H9 (cell line): Measurements from ENCODE around the gene SOX3. TPM values are rescaled to one million over a fixed set of nuclear protein-coding genes. Genes with fewer than 3 reads are reported as not detected.

Experiments used
- DNase-seq: peaks from one replicate; pipeline ENCODE4 v3.0.0-alpha.2; 2017
- H2AFZ ChIP-seq: one replicate; pipeline ENCODE4 v1.6.1; 2013; ENCODE audit warnings: mild to moderate bottlenecking, low read length, control low read depth, moderate library complexity
- H2AK5ac ChIP-seq: 2 replicates; pipeline ENCODE4 v1.6.1; 2013; ENCODE audit warnings: low read length, control low read depth, mixed read lengths; ENCODE audit not compliant: insufficient read length
- H2BK120ac ChIP-seq: one replicate; pipeline ENCODE4 v1.6.1; 2013; ENCODE audit warnings: low read depth, mild to moderate bottlenecking, low read length, control low read depth, inconsistent platforms; ENCODE audit not compliant: poor library complexity, severe bottlenecking
- H2BK12ac ChIP-seq: 2 replicates; pipeline ENCODE4 v1.6.1; 2013; ENCODE audit warnings: low read length, control low read depth, mixed read lengths, low read depth; ENCODE audit not compliant: insufficient read length
- H2BK15ac ChIP-seq: 2 replicates; pipeline ENCODE4 v1.6.1; 2013; ENCODE audit warnings: low read depth, low read length, control low read depth
- H2BK20ac ChIP-seq: one replicate; pipeline ENCODE4 v1.6.1; 2013; ENCODE audit warnings: low read depth, mild to moderate bottlenecking, low read length, control low read depth, inconsistent platforms; ENCODE audit not compliant: poor library complexity, severe bottlenecking
- H2BK5ac ChIP-seq: 2 replicates; pipeline ENCODE4 v1.6.1; 2013; ENCODE audit warnings: low read length, control low read depth, mixed read lengths; ENCODE audit not compliant: insufficient read length
- H3K14ac ChIP-seq: 2 replicates; pipeline ENCODE4 v1.6.1; 2013; ENCODE audit warnings: low read length, control low read depth; ENCODE audit not compliant: insufficient read depth
- H3K18ac ChIP-seq: 2 replicates; pipeline ENCODE4 v1.6.1; 2013; ENCODE audit warnings: low read depth, mild to moderate bottlenecking, mixed read lengths, low read length, control low read depth; ENCODE audit not compliant: insufficient read length
- H3K23ac ChIP-seq: 2 replicates; pipeline ENCODE4 v1.6.1; 2013; ENCODE audit warnings: low read length, control low read depth, mixed read lengths, low read depth; ENCODE audit not compliant: insufficient read length
- H3K23me2 ChIP-seq: 2 replicates; pipeline ENCODE4 v1.6.1; 2013; ENCODE audit warnings: low read depth, mild to moderate bottlenecking, mixed read lengths, low read length, control low read depth; ENCODE audit not compliant: insufficient read length, poor library complexity, severe bottlenecking
- H3K27ac ChIP-seq: 2 replicates; pipeline ENCODE4 v1.5.1; 2013; ENCODE audit warnings: low read length, control low read depth, mixed read lengths, low read depth; ENCODE audit not compliant: insufficient read length
- H3K27me3 ChIP-seq: 2 replicates; pipeline ENCODE4 v1.6.1; 2013; ENCODE audit warnings: low read length, control low read depth, inconsistent platforms; ENCODE audit not compliant: insufficient read depth
- H3K4ac ChIP-seq: 2 replicates; pipeline ENCODE4 v1.6.1; 2013; ENCODE audit warnings: low read depth, mild to moderate bottlenecking, control low read depth, inconsistent platforms, low read length, moderate library complexity
- H3K4me1 ChIP-seq: 2 replicates; pipeline ENCODE4 v1.6.1; 2013; ENCODE audit warnings: low read length, control low read depth, inconsistent platforms; ENCODE audit not compliant: insufficient read depth
- H3K4me2 ChIP-seq: 2 replicates; pipeline ENCODE4 v1.6.1; 2013; ENCODE audit warnings: low read length, control low read depth, mixed read lengths; ENCODE audit not compliant: insufficient read length, insufficient read depth
- H3K56ac ChIP-seq: 2 replicates; pipeline ENCODE4 v1.6.1; 2013; ENCODE audit warnings: low read depth, mild to moderate bottlenecking, mixed read lengths, low read length, control low read depth; ENCODE audit not compliant: insufficient read length
- H3K79me1 ChIP-seq: 2 replicates; pipeline ENCODE4 v1.6.1; 2013; ENCODE audit warnings: low read depth, mild to moderate bottlenecking, moderate library complexity, low read length, control low read depth, inconsistent platforms; ENCODE audit not compliant: insufficient read depth, poor library complexity, severe bottlenecking
- H3K79me2 ChIP-seq: 2 replicates; pipeline ENCODE4 v1.6.1; 2013; ENCODE audit warnings: low read length, control low read depth, inconsistent platforms; ENCODE audit not compliant: insufficient read depth
- H3K9ac ChIP-seq: 2 replicates; pipeline ENCODE4 v1.6.1; 2013; ENCODE audit warnings: low read length, control low read depth, mixed read lengths; ENCODE audit not compliant: insufficient read length; ENCODE audit errors: extremely low read depth
- H3K9me3 ChIP-seq: one replicate; pipeline ENCODE4 v1.6.1; 2013; ENCODE audit warnings: low read depth, low read length, inconsistent platforms; ENCODE audit not compliant: control insufficient read depth
- H3T11ph ChIP-seq: one replicate; pipeline ENCODE4 v1.6.1; 2013; ENCODE audit warnings: mild to moderate bottlenecking, low read length, control low read depth, inconsistent platforms
- H4K20me1 ChIP-seq: one replicate; pipeline ENCODE4 v1.6.1; 2013; ENCODE audit not compliant: control insufficient read depth, insufficient read length, insufficient read depth
- H4K5ac ChIP-seq: 2 replicates; pipeline ENCODE4 v1.6.1; 2013; ENCODE audit warnings: low read depth, mild to moderate bottlenecking, mixed read lengths, low read length, control low read depth; ENCODE audit not compliant: insufficient read length
- H4K8ac ChIP-seq: replicated peaks from 2 replicates; pipeline ENCODE4 v1.6.1; 2013; ENCODE audit warnings: low read length, control low read depth, mixed read lengths, low read depth; ENCODE audit not compliant: insufficient read length
- H4K91ac ChIP-seq: 2 replicates; pipeline ENCODE4 v1.6.1; 2013; ENCODE audit warnings: low read depth, mild to moderate bottlenecking, moderate library complexity, mixed read lengths, low read length, control low read depth; ENCODE audit not compliant: insufficient read length
- H3K27ac Mint-ChIP-seq, 3 experiments: 2 replicates in 2 of 3; 3 replicates in 1 of 3; pipeline ENCODE4 v1.8.0; 2020 to 2021; ENCODE audit warnings: mixed read lengths in 3 of 3, mild to moderate bottlenecking in 1 of 3, moderate library complexity in 1 of 3
- H3K27me3 Mint-ChIP-seq: 2 replicates; pipeline ENCODE4 v1.8.0; 2021; ENCODE audit warnings: low read depth, mild to moderate bottlenecking, moderate library complexity, mixed read lengths
- H3K36me3 Mint-ChIP-seq, 3 experiments: 2 replicates in 2 of 3; 3 replicates in 1 of 3; pipeline ENCODE4 v1.8.0; 2020 to 2021; ENCODE audit warnings: low read depth in 3 of 3, mixed read lengths in 3 of 3; ENCODE audit not compliant: insufficient read depth in 1 of 3
- H3K4me1 Mint-ChIP-seq, 2 experiments: 2 replicates each; pipeline ENCODE4 v1.8.0; 2020; ENCODE audit warnings: mixed read lengths in 2 of 2
- H3K4me3 Mint-ChIP-seq, 2 experiments: 2 replicates in 1 of 2; 3 replicates in 1 of 2; pipeline ENCODE4 v1.8.0; 2020 to 2021; ENCODE audit warnings: mild to moderate bottlenecking in 2 of 2, mixed read lengths in 2 of 2, moderate library complexity in 1 of 2
- H3K9me3 Mint-ChIP-seq, 2 experiments: 2 replicates in 1 of 2; 3 replicates in 1 of 2; pipeline ENCODE4 v1.8.0; 2020; ENCODE audit warnings: mild to moderate bottlenecking in 2 of 2, mixed read lengths in 2 of 2, moderate library complexity in 1 of 2
- WGBS: extraction: QIAGEN DNeasy Blood & Tissue Kit; methylation state at CpG from one replicate; pipeline ENCODE4 v1.1.7; 2013; ENCODE audit warnings: missing lambda C conversion rate, low lambda C conversion rate, mixed read lengths; ENCODE audit not compliant: insufficient read length; ENCODE audit errors: extremely low coverage; 5-methylcytosine and 5-hydroxymethylcytosine counted together
- total RNA-seq: library from RNA; stranded (reverse); gene quantifications from 2 replicates; pipeline ENCODE4 v1.2.1, GENCODE V29; 2021
- TF ChIP-seq, protein P1 (sequence below): fragments of 200-600 bp; sonication (generic); conservative IDR thresholded peaks from 3 replicates; pipeline ENCODE4 v1.8.0; 2021; ENCODE audit warnings: antibody characterized with exemption, mild to moderate bottlenecking

The SOX3 gene
- total RNA-seq, 1 experiment from 2014 or later = 7.7 TPM

DNA sequence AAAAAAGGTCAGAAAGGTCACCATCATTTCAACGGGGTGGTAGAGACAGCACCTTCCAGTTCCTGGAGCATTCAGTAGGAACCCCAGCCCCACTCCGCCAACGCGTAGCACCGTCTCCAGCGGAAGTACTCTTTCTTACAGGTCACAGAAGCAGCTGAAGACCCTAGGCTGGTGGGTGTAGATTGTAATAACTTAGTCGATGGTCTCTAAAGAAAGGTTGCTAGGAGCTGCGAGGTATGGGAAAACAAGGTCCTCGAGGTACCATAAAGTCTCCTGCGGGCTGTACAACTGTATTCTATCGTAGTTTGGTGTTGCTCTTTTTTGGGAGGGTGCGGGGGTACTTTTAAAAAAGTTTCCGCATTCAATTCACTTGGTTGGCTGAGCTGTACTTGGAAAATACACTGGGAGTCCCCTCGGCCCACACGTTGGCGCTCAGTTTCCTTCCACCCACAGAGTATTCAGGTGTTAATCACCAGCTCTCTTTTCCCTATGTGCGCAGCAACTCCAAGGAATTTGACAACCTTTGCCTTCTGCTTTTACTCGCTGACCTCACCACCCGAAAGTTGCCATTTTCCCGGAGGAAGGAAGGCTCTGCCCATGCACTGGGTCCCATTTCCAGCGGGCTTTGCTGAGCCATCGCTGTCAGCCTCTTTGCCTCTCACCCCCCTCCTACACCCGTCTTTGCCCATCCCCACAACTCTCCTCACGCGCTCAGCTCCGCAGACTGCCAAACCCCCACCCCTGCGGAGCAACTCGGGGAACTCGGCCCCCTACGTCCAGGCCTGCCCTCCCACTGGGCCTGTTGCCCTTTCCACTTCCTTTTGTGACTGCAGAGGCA is 4.8 kb upstream of the SOX3 start:
- Mint-ChIP-seq H3K27me3 (peaks cover 88% of the 10 kb centered on the region), H3K9me3 (peaks cover 0 to 7% of the 10 kb centered on the region in 2 experiments; a peak in 3 of 5 replicates), H3K27ac (peak overlapping the region in 1 of 3 experiments; percentile 86; a peak in 2 of 7 replicates), H3K4me3 (peak overlapping the region; percentile 55 to 71), H3K36me3 (peaks cover 0 to 2% (median 0%) of the 10 kb centered on the region in 3 experiments; a peak in 1 of 7 replicates), H3K4me1 (peaks cover 47 to 49% of the 10 kb centered on the region in 2 experiments)
- no peak overlapping the region for H2AK5ac ChIP-seq
- H2BK20ac ChIP-seq = no peak overlapping the region
- no peak overlapping the region for H2AFZ ChIP-seq
- no peak overlapping the region for H2BK12ac ChIP-seq
- H2BK5ac ChIP-seq = no peak overlapping the region
- TF ChIP-seq, protein P1, sequence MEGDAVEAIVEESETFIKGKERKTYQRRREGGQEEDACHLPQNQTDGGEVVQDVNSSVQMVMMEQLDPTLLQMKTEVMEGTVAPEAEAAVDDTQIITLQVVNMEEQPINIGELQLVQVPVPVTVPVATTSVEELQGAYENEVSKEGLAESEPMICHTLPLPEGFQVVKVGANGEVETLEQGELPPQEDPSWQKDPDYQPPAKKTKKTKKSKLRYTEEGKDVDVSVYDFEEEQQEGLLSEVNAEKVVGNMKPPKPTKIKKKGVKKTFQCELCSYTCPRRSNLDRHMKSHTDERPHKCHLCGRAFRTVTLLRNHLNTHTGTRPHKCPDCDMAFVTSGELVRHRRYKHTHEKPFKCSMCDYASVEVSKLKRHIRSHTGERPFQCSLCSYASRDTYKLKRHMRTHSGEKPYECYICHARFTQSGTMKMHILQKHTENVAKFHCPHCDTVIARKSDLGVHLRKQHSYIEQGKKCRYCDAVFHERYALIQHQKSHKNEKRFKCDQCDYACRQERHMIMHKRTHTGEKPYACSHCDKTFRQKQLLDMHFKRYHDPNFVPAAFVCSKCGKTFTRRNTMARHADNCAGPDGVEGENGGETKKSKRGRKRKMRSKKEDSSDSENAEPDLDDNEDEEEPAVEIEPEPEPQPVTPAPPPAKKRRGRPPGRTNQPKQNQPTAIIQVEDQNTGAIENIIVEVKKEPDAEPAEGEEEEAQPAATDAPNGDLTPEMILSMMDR = no peak
- H3K23me2 ChIP-seq = peaks cover 14% of the 10 kb centered on the region
- no peak overlapping the region for H3T11ph ChIP-seq
- H3K4ac ChIP-seq = no peak overlapping the region
- no peaks in the 10 kb centered on the region; the same call in 1 of the 2 replicates for H3K4me1 ChIP-seq
- H3K27ac ChIP-seq = no peak overlapping the region
- H2BK15ac ChIP-seq = no peak overlapping the region
- H3K9me3 ChIP-seq = no peaks in the 10 kb centered on the region
- H3K4me2 ChIP-seq = peak overlapping the region; percentile 38
- no peak overlapping the region for H3K56ac ChIP-seq
- H3K9ac ChIP-seq = no peak overlapping the region
- H4K20me1 ChIP-seq = no peaks in the 10 kb centered on the region
- peaks cover 18% of the 10 kb centered on the region; the same call in 1 of the 2 replicates for H3K27me3 ChIP-seq
- H4K91ac ChIP-seq = no peak overlapping the region
- H4K5ac ChIP-seq = no peak overlapping the region
- no peak overlapping the region; the same call in 1 of the 2 replicates for H3K14ac ChIP-seq
- H3K18ac ChIP-seq = no peak overlapping the region
- H3K23ac ChIP-seq = no peak overlapping the region
- no peaks in the 10 kb centered on the region for H3K79me1 ChIP-seq
- peak; percentile 34 for DNase-seq
- WGBS = no CpG with 5 or more reads among the region's 30 CpGs
- no peak overlapping the region for H2BK120ac ChIP-seq
- no peak overlapping the region for H4K8ac ChIP-seq
- H3K79me2 ChIP-seq = no peaks in the 10 kb centered on the region
